Measurements from ENCODE around the gene USP2.

Gene USP2

GRCh38 chr11:119363081-119363850 is 18.2 kb downstream of the USP2 start:
- no peak for DNase-seq (ENCODE audit: low read depth in 2 of 2)

DNA sequence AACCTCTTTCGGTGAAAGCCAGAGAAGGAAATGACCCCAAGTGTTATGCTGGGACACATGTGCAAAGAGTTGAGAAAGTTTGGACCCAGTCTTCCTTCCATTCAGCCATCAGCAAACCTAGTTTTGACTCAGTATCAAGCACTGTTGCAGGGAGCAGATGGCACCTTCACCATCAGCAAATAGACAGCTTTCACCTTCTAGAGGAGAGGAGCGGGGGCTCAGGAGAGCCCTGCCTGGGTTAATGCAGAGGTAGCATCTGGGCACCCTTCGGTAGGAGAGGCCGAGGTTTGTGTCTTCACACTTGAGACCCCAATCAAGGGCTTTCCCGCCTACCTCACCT is 18.8 kb downstream of the USP2 start:
- DNase-seq (ENCODE audit: low read depth in 2 of 2) = no peak

DNA sequence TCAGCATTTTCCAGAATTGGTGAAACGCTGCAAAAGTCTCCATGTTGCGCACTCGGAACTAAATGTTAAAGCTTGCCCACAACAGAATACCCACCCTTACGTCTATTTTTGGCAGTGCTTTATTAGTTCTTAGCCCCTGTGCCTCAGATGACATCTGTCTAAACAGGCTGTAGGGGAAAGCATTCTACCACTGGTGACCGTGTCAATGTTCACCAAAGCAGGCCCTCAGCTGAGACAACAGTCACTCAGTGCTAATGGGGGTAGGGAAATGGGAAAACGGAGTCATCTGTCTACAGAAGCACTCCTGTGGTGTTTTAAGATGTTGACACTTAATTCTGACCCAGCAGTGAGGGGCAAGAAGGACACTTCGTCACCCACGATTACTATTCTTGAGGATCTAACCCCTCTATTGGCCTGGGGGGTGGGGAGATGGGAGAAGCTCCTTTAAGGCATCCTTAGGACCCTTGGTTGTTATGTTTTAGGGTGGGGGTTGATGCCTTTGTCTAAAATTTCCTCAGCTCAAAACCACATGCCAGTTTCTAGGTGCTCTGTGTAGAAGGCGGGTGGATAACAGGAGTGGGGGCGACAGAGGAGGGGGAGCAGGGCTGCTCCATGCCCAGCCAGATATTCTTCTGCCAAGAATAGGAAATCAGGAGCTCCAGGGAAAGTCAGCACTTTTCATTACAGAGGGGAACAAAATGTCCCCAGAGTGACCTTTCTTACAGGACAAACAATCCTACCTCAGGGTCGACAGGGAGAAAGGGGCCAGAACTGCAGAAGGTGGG is 19.4 kb downstream of the USP2 start:
- DNase-seq (ENCODE audit: low read depth in 2 of 2) = no peak

GRCh38 chr11:119361056-119361787 is 20.3 kb downstream of the USP2 start:
- no peak for DNase-seq (ENCODE audit: low read depth in 2 of 2)

- no peak for DNase-seq (ENCODE audit: low read depth in 2 of 2)
Observed at GRCh38 chr11:119359365-119360214, 21.9 kb downstream of the USP2 start.

DNA sequence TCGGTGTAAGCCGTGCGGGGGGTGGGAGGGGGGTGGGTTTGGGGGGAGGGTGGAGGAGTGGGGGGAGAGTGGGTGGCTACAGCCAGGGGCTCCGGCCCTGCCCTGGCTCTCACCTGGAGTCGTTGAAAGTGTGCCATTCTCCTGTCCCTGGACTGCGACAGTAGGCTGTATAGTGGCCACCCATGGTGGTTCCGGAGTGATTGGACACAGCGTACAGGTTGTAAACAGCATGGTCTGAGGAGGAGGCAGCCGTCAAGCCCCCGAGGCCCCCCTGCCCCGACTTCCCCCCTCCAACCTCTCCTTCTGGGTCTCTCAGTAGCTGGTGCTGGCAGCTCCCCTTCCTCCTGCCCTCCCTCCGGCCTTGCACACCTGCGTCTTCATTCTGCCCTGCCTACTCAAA is 24.4 kb downstream of the USP2 start:
- DNase-seq (ENCODE audit: low read depth in 2 of 2) = no peak

GRCh38 chr11:119356349-119357031 is 25.0 kb downstream of the USP2 start:
- peak; percentile 29 to 52 for DNase-seq (ENCODE audit: low read depth in 2 of 2)

DNA sequence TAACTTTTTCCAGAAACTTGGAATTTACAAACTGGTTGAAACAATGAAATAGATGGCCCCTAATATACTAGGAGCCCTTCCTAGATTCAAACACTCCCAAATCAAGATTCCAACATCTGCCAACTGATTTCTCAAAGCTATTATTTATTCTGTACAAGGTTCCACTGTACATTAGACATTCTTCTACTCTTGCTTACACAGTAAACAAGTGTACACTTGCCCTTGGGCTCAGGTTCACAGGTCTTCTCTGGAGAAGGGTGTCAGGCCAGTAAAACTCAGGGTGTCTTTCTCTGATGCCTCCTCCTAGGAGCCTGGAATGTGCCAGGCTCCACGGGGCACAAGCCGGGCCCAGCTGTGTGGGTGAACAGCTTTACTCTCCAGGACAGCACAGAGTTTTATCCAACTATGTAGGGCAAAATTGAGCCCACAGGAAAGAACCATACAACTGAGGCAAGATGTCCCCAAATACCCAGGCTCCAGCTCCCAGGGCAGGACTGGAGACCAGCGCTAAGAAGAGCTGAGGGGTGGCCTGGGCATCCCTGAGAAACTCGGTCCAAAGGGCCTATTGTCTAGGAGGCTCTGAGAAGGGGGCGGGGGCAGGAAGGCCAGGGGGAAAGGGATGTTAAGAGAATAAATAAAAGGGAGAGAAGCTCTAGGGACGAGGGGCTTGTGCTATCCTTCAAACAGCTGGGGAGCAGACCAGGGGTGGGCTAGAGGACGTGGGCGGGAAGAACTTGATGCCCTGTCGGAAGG is 26.2 kb downstream of the USP2 start:
- no peak for DNase-seq (ENCODE audit: low read depth in 2 of 2)

- no peak for DNase-seq (ENCODE audit: low read depth in 2 of 2)
Observed at GRCh38 chr11:119352857-119353260, 28.6 kb downstream of the USP2 start.

DNA sequence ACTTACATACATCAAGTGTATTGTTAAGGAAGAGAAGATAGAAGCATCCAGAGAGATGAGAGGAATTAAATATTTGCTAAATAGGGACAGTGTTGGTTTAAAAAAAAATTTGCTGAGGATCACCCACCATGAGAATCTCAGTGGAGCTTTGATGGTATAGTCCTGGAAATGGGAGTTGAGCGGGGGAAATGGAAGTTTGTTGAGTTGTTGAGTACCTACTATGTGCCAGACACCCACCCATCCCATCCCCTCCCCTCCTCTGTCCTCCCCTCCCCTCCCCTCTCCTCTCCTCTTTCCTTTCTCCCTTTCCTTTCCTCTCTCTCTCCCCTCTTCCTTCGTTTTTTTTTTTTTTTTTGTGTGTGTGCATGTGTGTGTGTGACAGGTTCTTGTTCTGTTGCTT is 30.3 kb downstream of the USP2 start:
- no peak for DNase-seq (ENCODE audit: low read depth in 2 of 2)

- DNase-seq (ENCODE audit: low read depth in 2 of 2) = no peak
Observed at GRCh38 chr11:119350302-119350701, 31.2 kb downstream of the USP2 start.

- no peak for DNase-seq (ENCODE audit: low read depth in 2 of 2)
Observed at GRCh38 chr11:119347940-119348605, 33.4 kb downstream of the USP2 start.

DNA sequence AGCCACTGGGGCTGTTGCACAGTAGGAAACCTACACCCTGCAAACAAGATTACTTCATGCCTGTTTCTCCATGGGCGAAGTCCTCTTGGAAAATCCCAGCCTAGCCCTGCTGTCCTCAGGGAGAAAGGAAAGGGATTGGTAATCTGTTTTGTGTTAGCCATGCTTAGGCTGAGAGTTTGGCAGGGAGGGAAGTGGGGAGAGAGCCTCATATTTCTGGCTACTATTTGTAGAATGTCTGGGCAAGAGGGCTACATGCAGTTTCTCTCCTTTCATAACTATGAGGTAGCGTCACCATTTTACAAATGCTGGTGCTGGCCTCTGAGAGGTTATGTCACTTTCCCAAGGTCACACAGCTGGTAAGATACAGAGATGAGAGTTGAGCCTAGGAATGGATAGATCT is 34.2 kb downstream of the USP2 start:
- no peak for DNase-seq (ENCODE audit: low read depth in 2 of 2)

DNA sequence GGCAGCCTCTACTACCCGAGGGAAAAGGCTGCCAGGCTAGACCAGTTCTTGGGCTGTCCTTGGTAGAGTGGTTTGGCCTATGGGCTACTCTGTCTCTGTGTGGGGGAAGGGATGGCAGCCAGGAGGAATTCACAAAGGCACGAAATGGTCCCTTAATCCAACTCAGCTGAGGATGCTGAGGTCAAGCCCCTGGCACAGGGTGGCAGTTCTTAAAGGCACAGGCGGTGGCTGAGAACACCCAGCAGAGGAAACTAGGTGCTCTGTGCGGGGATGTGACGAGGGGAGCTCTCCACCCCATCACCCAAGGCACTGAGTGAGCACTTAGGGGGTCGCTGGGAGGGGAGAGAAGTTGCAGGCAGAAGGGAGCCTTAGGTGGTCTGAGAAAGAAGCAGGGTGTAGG is 34.9 kb downstream of the USP2 start, which contains the start of gene MFRP:
Gene MFRP, minus strand, starts transcription at position 101 of the 400 bp plus-strand sequence. CDS start 192 bp downstream, outside the sequence.
- DNase-seq (ENCODE audit: low read depth in 2 of 2) = no peak

DNA sequence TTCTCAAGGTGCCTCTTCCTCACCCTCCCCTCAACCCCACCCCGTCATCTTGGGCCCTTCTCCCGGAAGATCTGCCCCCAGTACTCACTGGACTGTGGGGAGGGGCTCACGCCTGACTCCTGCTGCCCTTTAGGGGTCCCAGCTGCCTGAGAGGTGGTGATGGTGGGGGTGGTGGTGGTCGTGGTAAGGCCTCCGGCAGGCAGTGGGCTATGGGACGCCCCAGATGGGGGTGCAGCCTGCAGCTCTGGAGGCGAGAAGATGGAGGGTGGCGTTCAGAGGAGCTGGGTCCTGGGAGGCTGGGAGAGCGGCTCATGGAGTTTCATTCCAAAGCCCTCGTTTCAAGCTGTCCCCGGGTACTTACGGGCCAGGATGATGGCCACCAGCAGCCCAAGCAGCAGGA is 35.8 kb downstream of the USP2 start:
- no peak for DNase-seq (ENCODE audit: low read depth in 2 of 2)

DNA sequence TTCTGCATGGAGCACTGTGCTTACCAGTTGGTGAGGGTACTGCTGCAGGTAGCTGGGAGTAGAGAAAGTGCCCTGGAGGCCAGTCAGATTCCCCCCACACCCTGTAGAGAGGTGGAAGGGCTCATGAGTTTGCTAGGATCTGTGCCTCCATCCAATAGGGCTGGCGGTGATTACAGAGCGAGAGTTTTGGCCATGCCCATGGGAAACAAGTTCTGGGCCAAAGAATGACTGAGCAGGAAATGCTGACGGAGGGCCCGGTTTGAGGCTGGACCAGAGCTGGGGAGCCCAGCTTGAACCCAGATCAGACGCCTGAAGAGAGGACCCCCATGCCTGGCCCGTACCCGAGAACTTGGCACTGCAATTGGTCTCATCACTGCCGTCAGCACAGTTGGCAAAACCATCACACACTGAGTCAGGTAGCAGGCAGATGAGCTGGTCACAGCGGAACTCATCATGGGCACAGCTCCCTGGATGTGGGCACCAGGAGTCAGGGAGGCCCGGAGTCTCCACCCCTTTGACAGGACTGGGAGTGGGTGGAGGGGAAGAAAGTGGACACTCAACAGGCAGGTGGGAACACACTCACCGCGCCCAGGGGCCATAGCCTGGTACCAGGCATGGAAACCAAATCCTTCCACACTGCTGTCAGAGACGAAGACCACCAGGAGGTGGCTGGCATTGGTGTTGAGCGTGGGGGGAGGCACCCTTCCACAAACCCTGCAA is 37.0 kb downstream of the USP2 start:
- no peak for DNase-seq (ENCODE audit: low read depth in 2 of 2)

- DNase-seq (ENCODE audit: low read depth in 2 of 2) = no peak
Observed at GRCh38 chr11:119343726-119344125, 37.8 kb downstream of the USP2 start.

DNA sequence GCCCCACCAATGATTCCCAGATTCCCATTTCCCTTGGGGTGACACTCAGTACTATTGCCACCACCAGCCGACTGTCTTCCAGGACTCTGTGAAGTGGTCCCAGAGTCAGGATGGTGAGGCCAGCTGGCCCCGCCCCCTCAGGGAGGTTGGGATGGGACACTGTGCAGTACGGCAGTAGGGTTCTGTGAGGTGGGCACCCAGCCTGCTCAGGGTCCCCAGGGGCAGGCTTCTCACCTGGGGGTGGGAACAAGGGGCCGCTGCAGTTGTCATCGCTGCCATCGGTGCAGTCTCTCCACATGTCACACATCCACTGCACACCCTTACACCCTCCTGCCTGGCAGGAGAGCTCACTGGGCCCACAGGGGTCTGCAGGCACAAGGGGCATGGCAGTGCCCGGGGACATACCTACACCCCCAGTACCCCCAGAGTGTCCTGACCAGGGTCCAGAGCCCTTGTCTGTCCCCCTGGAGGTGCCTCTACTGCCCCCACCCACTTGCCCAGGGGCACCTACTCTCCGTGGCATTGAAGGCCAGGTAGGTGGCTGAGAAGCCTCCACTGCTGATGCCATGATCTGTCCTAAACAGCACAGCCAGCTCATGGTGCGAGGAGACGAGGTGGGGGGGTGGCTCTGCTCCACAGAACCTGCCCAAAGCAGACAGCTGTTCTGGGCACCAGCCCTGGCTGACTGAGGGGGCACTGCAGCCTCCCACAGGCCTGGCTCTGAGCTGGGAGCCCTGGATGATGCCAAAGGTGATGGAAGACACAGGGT is 38.9 kb downstream of the USP2 start:
- no peak for DNase-seq (ENCODE audit: low read depth in 2 of 2)

DNA sequence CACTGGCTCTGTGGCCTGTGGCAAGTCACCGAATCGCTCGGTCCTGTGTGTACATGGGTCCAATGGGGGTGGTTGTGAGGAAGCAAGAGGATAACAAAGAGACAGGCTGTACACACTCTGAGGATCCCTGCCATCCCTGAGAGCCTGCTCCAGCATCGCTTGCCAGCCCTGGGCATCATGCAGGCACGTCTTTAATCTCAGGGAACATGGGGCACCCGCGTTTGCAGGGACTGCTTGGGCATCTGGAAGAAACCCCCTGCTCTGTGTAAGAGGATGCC is 39.5 kb downstream of the USP2 start:
- no peak for DNase-seq (ENCODE audit: low read depth in 2 of 2)

Data from stimulated activated CD4-positive, alpha-beta T cell treated with anti-CD3 and anti-CD28 coated beads, Interleukin-1b, Interleukin-23, amount 100 ng/mL, for 1 hour (primary cell).